ENCODE data around the gene MRC2.

- TF ChIP-seq FOXK2 (IDR thresholded peaks at IDR 0.05) = no peak
- TF ChIP-seq L3MBTL2 (conservative IDR thresholded peaks at IDR 0.05) = no peak
- TF ChIP-seq BHLHE40 (IDR thresholded peaks at IDR 0.05; ENCODE audit: borderline replicate concordance) = no peak
- no peak for TF ChIP-seq ELF4 (IDR thresholded peaks at IDR 0.05)
- TF ChIP-seq SUZ12 (IDR thresholded peaks at IDR 0.05) = no peak
- TF ChIP-seq TARDBP (IDR thresholded peaks at IDR 0.05) = no peak
- TF ChIP-seq SP1 (IDR thresholded peaks at IDR 0.05) = no peak
- no peak for TF ChIP-seq ARNT (IDR thresholded peaks at IDR 0.05)
- TF ChIP-seq NFRKB (IDR thresholded peaks at IDR 0.05) = no peak
- no peak for TF ChIP-seq PKNOX1 (IDR thresholded peaks at IDR 0.05)
These were observed 7.9 kb upstream of the MRC2 start for GRCh38 chr17:62619417-62620155.

All from HEK293T (cell line).